GM21367 (cell line): ENCODE measurements around the gene MGP.

Experiments used
- ATAC-seq: cut with Tn5 transposase; IDR thresholded peaks from one replicate; pipeline ENCODE4 v1.9.1; 2021; ENCODE audit not compliant: unreplicated experiment

Gene MGP

DNA sequence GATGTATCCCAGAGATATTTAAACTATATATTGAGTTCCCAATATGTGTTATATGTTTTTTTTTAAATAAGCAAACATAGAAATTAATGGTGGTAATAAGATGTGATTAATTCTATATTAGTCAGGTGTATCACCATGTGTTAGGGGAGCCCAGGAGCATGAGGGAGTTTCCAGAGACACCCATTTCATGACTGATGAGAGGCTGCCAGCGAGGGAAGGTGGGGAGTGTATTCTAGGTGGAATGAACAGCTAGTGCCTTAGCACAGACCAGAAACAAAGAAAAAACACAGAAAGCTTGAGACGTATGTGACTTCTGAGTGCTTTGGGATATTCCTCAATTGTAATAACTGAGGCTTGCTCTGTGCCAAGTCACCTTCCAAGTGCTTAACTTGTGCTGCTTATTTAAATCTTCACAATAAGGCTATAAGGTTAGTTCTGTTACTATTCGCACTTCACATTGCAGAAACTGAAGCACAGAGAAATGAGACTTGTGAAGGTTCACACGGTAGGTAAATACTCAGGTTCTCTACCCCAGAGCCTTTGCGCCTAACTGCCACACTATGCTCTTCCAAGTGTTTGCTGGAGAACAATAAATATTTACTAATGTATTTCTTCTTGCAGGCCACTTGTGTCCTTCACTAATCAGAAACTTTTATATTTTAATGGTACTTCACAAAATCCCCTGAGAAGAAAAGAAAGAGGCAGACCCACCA, 17.9 kb upstream of the MGP start:
- no peak for ATAC-seq

DNA sequence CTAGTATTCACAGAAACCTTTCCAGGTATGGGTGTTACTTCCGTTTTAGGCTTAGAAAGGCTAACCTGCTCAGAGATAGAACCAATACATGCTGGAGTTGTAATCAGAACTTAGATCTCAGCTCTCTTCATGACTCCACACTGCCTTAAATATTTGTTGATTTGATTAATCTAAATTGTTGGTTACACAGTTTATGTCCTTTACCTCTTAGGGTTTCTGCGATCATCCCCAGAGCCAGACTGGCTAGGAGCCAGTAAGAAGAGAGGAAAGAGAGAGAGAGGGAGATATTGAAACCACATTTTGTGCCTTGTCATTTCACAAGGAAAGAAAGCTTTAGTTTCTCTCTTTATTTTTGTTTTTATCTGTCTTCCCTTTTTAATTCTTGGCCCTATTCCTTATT, 16.8 kb upstream of the MGP start:
- no peak for ATAC-seq

DNA sequence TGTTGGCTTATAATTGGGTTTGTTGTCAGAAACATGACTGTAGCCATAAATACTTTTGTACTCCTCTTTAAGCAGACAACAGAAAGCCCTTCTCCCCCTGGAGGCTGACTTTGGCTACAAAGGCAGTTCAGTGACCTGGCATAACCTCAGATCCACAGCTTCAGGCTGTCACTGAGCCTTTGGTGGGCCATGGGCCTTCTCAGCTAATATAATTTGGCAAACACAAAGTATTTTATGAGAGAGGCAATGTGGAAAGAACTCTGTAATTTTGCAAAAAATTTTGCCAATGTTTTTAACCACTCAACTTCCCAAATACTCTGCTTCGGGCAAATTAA, 15.5 kb upstream of the MGP start:
- no peak for ATAC-seq

DNA sequence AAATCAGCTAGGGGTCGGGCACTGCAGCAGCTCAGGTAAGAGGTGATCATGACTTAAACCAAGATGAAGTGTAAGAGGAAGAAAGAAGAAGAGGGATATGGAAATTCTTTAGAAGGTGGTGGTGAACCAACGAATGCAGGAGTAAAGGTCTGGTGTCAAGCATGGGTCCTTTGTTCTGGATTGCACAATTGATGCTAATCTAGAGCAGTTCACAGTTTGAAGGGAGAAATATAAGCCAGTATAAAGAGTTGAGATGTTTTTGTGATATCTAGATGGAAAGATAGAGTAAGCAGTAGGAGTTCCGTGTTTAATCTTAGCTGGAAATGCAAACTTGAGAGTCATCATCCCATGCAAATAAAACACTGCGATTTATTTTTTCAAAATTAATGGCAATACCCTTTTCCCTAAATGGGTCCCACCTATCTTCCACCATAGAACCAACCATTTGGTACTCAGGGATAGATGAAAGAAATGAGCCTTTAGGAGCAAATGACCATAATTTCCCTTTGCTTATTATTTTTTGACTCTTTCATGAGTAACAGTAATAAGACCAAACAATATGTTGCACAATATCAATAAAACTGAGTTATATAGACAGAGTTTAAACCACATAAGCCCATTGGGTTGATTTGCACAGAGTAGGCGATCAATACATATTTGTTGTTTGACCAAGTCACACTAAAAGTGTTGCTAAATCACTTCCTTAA, 15.0 kb upstream of the MGP start:
- ATAC-seq, result no peak

DNA sequence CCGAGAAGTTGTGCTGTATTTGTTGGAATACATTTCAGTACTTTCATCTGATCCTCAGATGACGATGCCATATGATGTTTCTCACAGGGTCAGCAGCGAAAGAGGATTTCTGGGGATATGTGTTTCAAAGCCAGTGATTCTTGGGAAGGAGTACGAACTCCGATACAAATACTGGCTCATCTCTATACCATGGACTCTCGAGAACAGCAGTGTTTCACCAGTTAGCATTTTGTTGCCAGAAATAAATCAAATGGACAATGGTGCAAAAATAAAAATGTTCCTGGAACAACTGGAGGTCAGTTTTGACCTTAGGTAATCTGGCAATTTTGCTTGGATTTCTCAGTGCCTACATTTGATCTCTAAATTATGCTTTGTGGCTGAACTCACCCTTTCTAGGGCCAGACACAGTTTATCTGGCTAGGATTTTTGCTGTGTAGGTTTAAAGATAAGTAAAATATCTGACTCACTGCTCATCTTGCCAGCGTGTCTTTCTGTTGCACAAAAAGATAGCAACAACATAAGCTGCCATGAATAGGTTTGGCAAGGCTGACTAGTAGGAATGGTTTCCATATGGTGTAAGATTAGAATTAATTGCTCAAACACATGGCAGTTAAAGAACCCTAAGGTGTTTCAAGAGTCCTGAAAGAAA, 11.0 kb upstream of the MGP start:
- no peak for ATAC-seq

DNA sequence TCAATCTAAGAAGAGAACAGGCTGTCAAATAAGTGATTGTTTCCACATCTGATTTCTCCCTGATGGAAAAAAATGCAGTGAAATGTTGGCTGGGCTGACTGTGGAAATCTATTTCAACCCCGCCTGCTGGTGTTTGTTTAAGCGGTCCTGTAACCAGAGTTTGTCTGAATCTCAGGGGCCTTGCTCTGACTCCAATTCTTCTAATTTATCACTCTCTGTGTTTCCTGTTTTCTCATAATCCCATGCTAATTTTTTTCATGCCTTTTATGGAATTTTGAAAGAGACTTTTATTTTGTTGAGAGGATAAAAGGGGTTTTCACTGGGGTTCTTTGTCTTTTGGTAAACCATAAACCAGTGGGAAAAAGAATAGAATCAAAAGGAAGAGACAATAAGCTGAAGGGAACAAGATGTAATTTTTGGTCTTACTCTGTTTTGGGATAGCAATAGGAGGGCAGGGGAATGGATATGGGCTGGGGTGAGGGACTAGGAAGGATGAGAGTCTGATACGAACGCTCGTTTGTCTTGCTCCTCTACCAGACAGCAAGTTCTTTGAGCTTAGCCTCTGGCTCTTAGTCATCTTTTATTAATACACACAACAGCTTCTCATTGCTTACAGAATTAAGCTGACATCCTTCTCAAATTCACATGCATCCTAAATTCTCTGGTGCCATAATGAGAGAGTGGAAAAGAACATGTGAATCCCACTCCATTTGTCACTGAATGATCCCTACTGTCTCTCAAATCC, 8.0 kb upstream of the MGP start:
- ATAC-seq, result no peak

DNA sequence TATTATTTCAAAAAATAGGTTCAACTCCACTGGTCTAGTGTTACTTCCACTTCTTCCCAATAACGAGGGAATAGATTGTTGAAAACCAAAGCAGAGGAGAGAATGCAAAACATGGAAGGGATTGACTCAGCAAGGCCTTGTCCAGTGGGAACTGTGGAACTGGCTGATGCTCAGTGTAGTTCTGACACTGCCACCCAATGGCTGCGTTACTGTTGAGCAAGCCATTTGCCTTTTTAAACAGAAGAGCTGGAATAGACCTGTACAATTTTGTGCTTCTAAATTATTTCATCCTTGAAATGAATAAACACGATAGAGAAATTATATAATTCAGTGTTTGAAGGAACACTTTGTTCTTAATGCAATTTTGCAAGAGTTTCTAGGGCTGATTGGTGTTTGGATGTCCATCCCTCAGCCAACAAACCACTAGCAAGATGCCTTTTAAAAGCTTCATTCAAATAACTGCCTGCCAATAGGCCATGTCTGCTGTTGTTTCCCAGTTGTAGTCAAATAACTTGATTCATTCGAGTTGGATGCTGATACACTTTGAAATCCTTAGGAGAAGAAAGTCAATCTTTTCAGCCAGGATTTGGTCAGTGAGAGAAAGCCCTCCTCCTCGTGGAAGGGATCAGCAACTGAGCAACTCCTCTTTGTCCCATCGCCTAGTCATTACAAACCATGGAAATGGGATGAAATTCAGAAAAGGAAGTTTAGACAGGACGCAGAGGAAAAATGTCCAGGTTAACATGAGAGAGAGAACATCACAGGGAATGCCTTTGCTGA, 7.3 kb upstream of the MGP start:
- no peak for ATAC-seq

DNA sequence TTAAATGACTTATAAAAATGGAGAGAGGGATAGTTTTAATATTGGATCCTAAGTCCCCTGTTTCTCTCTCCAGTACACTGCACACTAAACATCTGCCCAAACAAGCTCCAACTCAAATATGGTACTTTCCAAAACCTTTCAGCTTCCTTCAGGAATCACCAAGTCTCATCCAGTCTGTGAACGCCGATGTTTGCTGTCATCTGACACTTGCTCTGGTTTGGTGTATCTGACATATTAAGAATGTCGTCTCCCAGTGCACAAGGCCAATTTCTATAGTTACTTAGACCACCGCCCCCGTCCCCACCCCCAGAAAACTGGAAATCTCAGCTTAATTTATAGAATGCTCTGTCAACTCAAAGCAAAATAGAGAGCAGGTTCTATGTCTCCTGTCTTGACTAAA, 5.0 kb upstream of the MGP start:
- ATAC-seq, result no peak

DNA sequence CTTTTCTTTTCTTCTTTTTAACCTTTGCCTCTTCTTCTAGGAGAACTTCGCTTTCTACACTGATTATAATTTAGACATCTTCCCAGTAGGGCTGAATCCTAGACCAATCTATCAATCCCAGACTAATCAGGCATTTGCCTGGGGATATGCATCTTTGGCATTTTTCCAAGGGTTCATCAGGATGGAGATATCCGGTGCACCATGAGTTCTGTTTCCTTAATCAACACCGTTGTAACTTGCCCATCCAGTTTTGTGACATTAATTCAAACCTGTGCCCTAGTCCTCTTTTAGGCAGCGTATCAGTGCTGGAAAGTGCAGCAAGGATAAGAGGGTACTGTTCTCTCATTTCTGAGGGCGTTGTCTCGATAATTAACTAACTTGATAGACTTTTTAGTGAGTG, 617 bp upstream of the MGP start:
- ATAC-seq, result no peak

DNA sequence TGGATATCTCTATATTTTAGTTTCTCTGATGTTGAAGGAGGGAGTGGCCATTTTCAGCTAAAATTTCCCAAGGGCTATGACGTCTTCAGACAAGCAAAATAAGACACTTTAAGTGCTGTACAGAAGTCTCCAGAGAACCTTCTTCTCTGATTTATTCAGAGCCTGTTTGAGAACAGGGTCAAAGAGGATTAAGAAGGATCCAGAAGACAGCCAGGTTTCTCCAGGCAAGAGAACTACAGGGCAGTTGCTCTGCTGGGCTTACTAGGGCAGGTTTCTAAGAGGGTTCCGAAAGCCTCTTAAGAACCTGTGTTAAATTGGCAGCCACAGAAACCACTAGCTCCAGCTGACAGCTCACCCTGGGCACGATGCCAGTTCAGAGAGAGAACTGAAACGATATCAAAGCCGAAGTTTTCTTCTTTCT, 1.2 kb downstream of the MGP start:
- peak; percentile 98 for ATAC-seq

DNA sequence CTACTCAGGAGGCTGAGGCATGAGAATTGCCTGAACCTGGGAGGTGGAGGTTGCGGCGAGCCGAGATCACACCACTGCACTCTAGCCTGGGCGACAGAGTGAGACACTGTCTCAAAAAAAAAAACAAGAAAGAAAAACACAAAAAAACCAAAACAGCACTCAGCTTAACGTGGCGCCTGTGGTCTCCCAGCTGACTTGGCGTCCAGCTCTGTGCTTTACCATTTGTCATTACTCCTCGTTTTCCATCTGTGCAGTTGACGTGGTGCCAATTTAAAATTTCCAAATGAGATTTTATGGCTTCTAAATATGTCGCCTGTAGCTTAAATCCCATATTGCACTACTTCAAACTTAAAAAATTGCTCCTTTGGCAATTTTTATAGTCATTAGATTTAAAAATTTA, 2.0 kb downstream of the MGP start:
- no peak for ATAC-seq

DNA sequence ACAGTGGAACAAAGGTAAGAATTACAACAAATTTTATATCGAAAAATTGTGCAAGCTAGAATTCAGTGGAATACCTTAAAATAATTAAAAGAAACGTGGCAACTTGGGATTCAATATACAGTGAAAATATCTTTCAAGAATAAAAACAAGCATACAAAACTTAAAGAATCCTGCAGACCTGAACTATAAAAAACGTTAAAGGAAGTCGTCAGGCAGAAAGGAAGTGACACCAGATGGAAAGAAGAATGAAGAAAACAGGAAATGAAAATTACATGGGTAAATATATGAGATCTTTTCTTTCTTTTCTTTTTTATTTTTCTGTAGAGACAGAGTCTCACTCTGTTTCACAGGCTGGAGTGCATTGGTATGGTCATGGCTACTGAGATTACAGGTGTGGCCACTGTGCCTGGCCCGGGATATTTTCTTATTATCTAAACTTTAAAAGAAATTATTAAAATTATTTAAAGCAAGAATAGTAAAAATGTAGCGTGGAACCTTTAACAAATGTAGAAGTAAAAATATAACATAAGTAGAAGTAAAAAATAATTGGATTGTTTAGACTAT, 4.7 kb downstream of the MGP start:
- ATAC-seq, result no peak

DNA sequence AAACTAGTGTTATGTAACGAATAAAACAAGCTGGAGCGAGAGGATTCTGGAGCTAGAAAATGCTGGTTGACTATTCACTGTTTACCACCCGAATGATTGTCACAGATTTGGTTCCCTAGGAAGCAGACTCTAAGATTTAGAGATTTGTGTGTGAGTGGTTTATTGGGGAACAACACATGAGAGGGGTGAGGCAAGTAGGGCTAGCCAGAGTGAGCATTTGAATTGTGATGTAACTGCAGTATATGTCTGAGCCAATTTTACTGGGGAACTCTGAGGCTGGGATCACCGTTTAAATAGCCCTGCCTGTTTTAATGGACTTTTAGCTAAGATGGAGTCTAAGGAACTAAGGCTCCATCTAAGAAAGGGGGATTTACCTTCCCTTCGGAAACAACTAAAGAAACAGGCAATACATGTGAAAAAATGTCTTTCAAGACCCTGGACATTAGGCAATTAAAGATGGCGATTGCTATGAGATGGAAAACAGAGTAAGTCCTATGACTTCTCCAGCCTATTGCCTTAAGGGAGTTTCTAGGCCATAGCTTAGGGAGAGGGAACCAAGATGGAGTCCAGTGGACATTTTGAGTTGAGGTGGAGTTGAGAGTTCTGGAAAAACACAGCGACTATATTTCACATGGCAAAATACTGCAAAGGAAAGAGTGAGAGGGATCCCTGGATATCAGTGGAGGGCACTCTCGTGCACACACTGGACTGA, 6.3 kb downstream of the MGP start:
- no peak for ATAC-seq

DNA sequence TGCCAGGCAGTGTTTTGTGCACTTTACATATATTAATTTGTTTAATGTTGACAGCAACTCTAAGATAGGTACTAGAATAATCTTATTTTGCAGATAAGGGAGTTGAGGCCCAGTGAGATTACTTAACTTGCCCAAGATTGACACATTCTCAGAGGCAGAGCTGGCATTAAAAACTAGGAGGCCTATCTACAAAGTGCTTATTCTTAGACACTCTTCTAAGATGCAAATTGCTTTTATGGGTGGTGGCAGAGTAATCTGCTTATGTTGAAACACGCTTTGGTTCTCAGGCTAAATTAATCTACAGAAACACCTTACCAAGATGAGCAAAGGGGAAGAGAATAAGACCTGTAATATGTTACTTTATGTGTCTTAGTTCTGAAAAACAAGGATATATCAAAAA, 7.2 kb downstream of the MGP start:
- ATAC-seq, result no peak

DNA sequence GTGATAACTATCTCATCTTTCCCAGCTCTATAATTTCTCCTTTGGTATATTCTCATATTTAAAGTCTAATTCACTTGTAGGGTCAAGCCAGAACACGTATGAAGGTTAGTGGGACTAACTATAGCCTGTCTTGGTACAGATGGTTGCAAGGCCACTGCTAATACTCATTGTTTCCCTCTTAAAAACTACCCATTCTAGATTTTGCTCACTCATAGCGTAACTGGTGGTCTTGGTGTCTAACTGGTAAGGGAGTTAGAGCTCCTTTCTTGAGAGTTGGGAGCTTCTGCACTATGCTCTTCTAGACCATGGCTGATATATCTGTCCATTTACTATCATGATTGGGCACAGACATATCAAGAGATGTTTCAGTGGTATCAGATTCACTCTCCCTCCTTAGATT, 8.8 kb downstream of the MGP start:
- no peak for ATAC-seq

DNA sequence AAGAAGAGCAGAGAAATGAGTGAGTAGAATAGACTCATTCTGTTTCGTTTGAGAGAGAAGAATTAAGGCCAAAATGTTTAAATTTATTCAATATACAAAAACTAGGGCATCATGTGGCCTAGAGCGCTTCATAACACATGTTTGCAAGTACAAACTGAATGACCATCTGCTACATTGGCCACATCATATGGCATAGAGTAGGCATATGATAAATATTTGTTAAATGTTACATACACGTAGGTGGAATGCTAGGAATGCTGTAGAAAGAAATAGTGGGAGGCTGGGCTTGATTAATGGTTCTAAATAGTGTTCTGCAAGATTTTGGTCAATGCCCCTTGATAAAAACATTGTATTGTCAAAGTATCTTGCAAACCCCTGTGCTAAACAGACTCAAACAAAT, 10.8 kb downstream of the MGP start:
- no peak for ATAC-seq

DNA sequence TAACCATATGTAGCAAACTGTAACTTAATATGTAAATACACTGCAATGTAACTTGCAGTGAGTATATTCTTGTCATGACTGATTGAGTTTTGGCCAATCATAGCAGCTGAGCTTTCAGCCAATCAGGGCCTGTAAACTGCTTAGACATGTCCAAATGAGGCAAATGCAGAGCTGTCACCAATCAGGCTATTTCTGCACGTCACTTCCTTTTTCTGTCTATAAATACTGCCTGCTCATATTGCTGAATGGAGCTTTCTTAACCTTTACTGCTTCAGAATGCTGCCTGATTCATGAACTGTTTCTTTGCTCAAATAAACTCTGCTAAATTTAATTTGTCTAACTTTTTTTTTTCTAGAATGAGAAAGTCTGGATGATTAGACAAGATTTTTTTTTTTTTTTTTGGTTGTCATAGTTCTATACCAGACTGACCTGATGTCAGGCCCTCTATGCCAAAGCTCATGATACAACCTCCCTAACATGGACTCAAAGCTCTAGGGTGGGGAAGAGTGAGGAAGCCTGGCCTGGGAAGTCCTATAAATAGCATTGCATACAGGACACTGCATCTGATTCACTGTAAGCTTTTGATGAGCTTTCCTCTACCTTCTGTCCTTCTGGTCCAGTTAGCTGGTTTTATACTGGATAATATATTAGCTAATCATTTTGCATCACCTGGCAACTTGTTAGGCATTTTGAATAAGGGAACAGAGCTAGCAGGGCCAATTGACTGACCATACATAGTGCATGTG, 12.0 kb downstream of the MGP start:
- no peak for ATAC-seq

DNA sequence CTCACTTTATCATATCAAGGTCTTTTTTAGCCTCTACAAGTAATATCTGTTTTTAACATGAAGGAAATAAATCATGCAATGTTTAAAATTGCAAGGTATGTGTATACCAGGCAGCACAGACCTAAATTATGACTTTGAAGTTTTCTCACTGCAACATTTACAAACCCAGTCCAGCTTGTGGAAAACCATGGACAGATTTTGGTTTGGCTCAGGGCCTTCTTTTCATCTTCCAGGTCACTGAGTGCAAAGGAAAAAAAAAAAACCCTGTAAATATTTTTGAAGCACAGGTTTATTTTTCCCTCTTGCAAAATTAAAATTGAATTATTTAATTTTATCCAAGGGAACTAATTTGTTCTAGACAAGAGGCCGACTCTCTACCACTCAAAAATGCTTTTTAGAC, 13.8 kb downstream of the MGP start:
- ATAC-seq, result no peak

DNA sequence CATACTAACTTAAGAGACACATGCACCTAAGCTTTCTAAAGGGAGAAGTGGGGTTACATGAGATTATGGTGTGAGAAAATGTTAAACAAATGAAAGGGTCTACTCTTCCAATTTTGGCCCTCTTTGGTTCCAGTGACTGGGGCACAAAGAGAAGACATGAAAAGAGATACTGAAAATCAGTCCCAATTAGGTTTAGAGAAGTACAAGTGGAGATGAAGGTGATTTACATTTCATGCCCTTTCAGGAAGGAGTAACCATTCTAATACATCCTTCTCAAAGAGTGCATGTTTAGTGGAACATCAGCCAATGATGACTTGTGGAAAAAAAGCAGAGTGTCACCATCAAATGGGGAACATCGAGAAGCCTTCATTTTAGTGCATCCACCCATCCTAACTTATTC, 14.4 kb downstream of the MGP start:
- ATAC-seq, result no peak
